SK-N-SH (cell line): Measurements from ENCODE around the gene LAMC2. TPM values are rescaled to one million over a fixed set of nuclear protein-coding genes. Genes with fewer than 3 reads are reported as not detected.

Source experiments
- CTCF ChIA-PET: fragments of 300-600, 350-600 bp; formaldehyde crosslinking; extraction: SDS; loops from one replicate; lab custom pipeline; 2021; lab: Yijun Ruan, JAX
- POLR2A ChIA-PET: fragments of 350-600 bp; sonication (Branson Sonifier 250); formaldehyde crosslinking; extraction: SDS; loops from one replicate; lab custom pipeline; 2020; ENCODE audit warnings: antibody characterized with exemption, inconsistent platforms; lab: Yijun Ruan, JAX
- DNase-seq: peaks from one replicate; pipeline ENCODE4 v3.0.0; 2012
- H2AFZ ChIP-seq: fragments of 200-600 bp; sonication (generic); 2 replicates; pipeline ENCODE4 v1.8.1; 2016; ENCODE audit warnings: antibody characterized with exemption, mild to moderate bottlenecking, low read depth
- H3F3A ChIP-seq: fragments of 200-600 bp; sonication (generic); replicated peaks from 2 replicates; pipeline ENCODE3; 2016; ENCODE audit warnings: antibody characterized with exemption, mild to moderate bottlenecking; ENCODE audit not compliant: insufficient read depth
- H3K27ac ChIP-seq, 2 experiments: fragments of 200-500 bp in 1 of 2; fragments of 200-600 bp in 1 of 2; sonication (Bioruptor generic) in 1 of 2; sonication (generic), shearing (Covaris generic) in 1 of 2; 2 replicates each; pipeline versions ENCODE4 v1.5.1 to v1.6.1; 2014 to 2016; ENCODE audit warnings: low read depth in 2 of 2, inconsistent platforms in 1 of 2, low read length in 1 of 2, mild to moderate bottlenecking in 1 of 2, mixed read lengths in 1 of 2
- H3K27me3 ChIP-seq: fragments of 200-600 bp; sonication (generic), shearing (Covaris generic); 2 replicates; pipeline ENCODE4 v1.6.1; 2016; ENCODE audit warnings: mixed run types; ENCODE audit not compliant: insufficient read depth
- H3K36me3 ChIP-seq, 2 experiments: fragments of 200-500 bp in 1 of 2; fragments of 200-600 bp in 1 of 2; sonication (Bioruptor generic) in 1 of 2; sonication (generic) in 1 of 2; replicated peaks in 1 of 2; 2 replicates each; pipeline versions ENCODE3 to v1.5.1; 2014 to 2016; ENCODE audit warnings: low read length in 1 of 2, mild to moderate bottlenecking in 1 of 2; ENCODE audit not compliant: insufficient read depth in 2 of 2, control insufficient read depth in 1 of 2
- H3K4me1 ChIP-seq, 2 experiments: fragments of 200-500 bp in 1 of 2; fragments of 200-600 bp in 1 of 2; sonication (Bioruptor generic) in 1 of 2; sonication (generic), shearing (Covaris generic) in 1 of 2; 2 replicates each; pipeline versions ENCODE4 v1.5.1 to v1.6.1; 2014 to 2016; ENCODE audit warnings: low read depth in 1 of 2, low read length in 1 of 2, mixed run types in 1 of 2; ENCODE audit not compliant: insufficient read depth in 2 of 2, control insufficient read depth in 1 of 2
- H3K4me2 ChIP-seq: fragments of 200-600 bp; sonication (generic), shearing (Covaris generic); 2 replicates; pipeline ENCODE4 v1.6.1; 2017; ENCODE audit warnings: mixed run types
- H3K4me3 ChIP-seq, 2 experiments: fragments of 200-500 bp in 1 of 2; fragments of 200-600 bp in 1 of 2; sonication (Bioruptor generic) in 1 of 2; sonication (generic), shearing (Covaris generic) in 1 of 2; 2 replicates each; pipeline versions ENCODE4 v1.5.1 to v1.8.1; 2014 to 2016; ENCODE audit warnings: low read depth in 2 of 2, inconsistent platforms in 1 of 2, low read length in 1 of 2, mild to moderate bottlenecking in 1 of 2, mixed read lengths in 1 of 2, moderate library complexity in 1 of 2
- H3K79me2 ChIP-seq: fragments of 200-600 bp; sonication (generic); 2 replicates; pipeline ENCODE4 v1.8.1; 2017; ENCODE audit warnings: mild to moderate bottlenecking; ENCODE audit not compliant: insufficient read depth
- H3K9ac ChIP-seq: fragments of 200-600 bp; sonication (generic); 2 replicates; pipeline ENCODE4 v1.6.1; 2017; ENCODE audit warnings: mixed run types
- H3K9me2 ChIP-seq: fragments of 200-600 bp; sonication (generic); 2 replicates; pipeline ENCODE4 v1.6.1; 2017; ENCODE audit warnings: mixed run types
- H3K9me3 ChIP-seq: fragments of 200-600 bp; sonication (generic); 2 replicates; pipeline ENCODE4 v1.6.1; 2017; ENCODE audit warnings: mixed run types, mild to moderate bottlenecking, moderate library complexity
- H4K20me1 ChIP-seq: fragments of 200-600 bp; sonication (generic); 2 replicates; pipeline ENCODE4 v1.6.1; 2017; ENCODE audit warnings: mild to moderate bottlenecking, mixed run types; ENCODE audit not compliant: insufficient read depth
- ELF1 ChIP-seq: IDR thresholded peaks from 2 replicates; pipeline ENCODE4 v1.4.0; 2012
- EP300 ChIP-seq, 2 experiments: IDR thresholded peaks; 2 replicates each; pipeline versions ENCODE4 v1.4.0 to v1.6.1; 2012; ENCODE audit warnings: borderline replicate concordance in 1 of 2, low read depth in 1 of 2, low read length in 1 of 2
- FOXJ3 ChIP-seq: sonication (generic); formaldehyde crosslinking; IDR thresholded peaks from 2 replicates; pipeline ENCODE4 v1.5.1; 2020; ENCODE audit warnings: mild to moderate bottlenecking, missing genetic modification reagents
- GABPA ChIP-seq: IDR thresholded peaks from 2 replicates; pipeline ENCODE4 v1.4.0; 2012; ENCODE audit warnings: low read depth, mild to moderate bottlenecking
- JUND ChIP-seq: IDR thresholded peaks from 2 replicates; pipeline ENCODE4 v1.4.0; 2012
- MEF2A ChIP-seq: IDR thresholded peaks from 2 replicates; pipeline ENCODE4 v1.4.0; 2012; ENCODE audit warnings: low read depth, borderline replicate concordance
- MXI1 ChIP-seq: IDR thresholded peaks from 2 replicates; pipeline ENCODE4 v1.6.1; 2012; ENCODE audit warnings: mild to moderate bottlenecking, low read depth, low read length, improper control_type of control experiment
- NFIC ChIP-seq: IDR thresholded peaks from 2 replicates; pipeline ENCODE4 v1.4.0; 2012; ENCODE audit warnings: borderline replicate concordance
- NRF1 ChIP-seq: IDR thresholded peaks from 2 replicates; pipeline ENCODE4 v1.6.1; 2012; ENCODE audit warnings: low read depth, mild to moderate bottlenecking, low read length
- POLR2AphosphoS5 ChIP-seq: IDR thresholded peaks from 2 replicates; pipeline ENCODE4 v1.6.1; 2012; ENCODE audit warnings: low read depth, low read length
- RCOR1 ChIP-seq: fragments of 150-350 bp; IDR thresholded peaks from 2 replicates; pipeline ENCODE4 v1.6.1; 2017; ENCODE audit warnings: antibody characterized with exemption, low read length
- SIN3A ChIP-seq: IDR thresholded peaks from 2 replicates; pipeline ENCODE4 v1.6.1; 2012; ENCODE audit warnings: low read depth, mild to moderate bottlenecking, low read length, moderate library complexity, borderline replicate concordance
- TEAD4 ChIP-seq: IDR thresholded peaks from 2 replicates; pipeline ENCODE4 v1.4.0; 2012; ENCODE audit warnings: mild to moderate bottlenecking, borderline replicate concordance; ENCODE audit not compliant: insufficient read depth
- YY1 ChIP-seq: IDR thresholded peaks from 2 replicates; pipeline ENCODE4 v1.4.0; 2012; ENCODE audit warnings: low read depth, mild to moderate bottlenecking
- WGBS: methylation state at CpG from one replicate; pipeline ENCODE4 v1.1.6; 2017; ENCODE audit warnings: low lambda C conversion rate; 5-methylcytosine and 5-hydroxymethylcytosine counted together
- polyA plus RNA-seq, 3 experiments: library from polyadenylated mRNA; depleted of rRNA; stranded (reverse); fragments of >200 nt; gene quantifications; 2 replicates each; pipeline ENCODE4 v1.2.3, GENCODE V29; 2012
- TF ChIP-seq, protein P1 (sequence below): fragments of 150-350 bp; IDR thresholded peaks from 2 replicates; pipeline ENCODE4 v1.6.1; 2017; ENCODE audit warnings: antibody characterized with exemption, low read length, low read depth, borderline replicate concordance
- TF ChIP-seq, protein P2 (sequence below): fragments of 150-350 bp; IDR thresholded peaks from 2 replicates; pipeline ENCODE4 v1.6.1; 2016; ENCODE audit warnings: mild to moderate bottlenecking, low read depth, low read length
- TF ChIP-seq, protein P3 (sequence below): IDR thresholded peaks from 2 replicates; pipeline ENCODE4 v1.4.0; 2012; ENCODE audit warnings: low read depth, borderline replicate concordance
- TF ChIP-seq, protein P4 (sequence below): IDR thresholded peaks from 2 replicates; pipeline ENCODE4 v1.4.0; 2012; ENCODE audit warnings: low read depth, borderline replicate concordance

LAMC2 gene
- polyA plus RNA-seq, 1 of the 3 experiments (the other 2 are of a cell fraction) = 0.15 TPM

DNA sequence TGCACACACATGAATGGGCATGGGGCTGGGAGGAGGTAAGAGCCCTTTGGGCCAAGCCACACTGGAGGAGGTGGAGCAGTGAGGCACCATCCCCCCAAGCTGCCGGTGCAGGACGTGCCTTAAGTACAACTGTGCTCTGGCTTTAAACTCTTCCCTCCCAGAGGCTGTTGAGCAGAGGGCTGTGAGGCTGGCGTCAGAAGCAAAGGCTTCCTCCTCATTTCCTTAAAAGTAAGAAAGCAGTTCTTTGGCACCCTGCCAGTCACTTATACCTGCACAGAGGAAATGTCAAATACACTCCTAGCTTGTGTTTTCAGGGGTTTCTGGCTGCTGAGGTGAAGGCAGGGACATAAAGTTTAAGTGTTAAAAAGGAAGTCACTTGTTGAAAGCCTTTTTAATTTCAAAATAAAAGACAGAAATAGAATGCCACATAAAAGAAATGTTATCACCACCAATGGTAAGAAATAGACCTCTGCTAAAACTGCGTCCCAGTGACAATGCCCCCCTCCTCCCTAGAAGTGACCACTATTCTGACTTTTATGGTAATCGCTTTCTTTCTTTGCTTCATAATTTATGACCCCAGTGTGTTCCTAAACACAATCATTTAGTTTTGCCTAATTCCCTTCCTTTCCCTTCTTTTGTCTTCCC, 33.0 kb downstream of the LAMC2 start:
- H3K9me3 ChIP-seq = no peaks in the 10 kb centered on the region
- DNase-seq = no peak
- POLR2A ChIA-PET = no interaction called here

More for the DNA sequence above, 33.0 kb downstream of the LAMC2 start:
- no peaks in the 10 kb centered on the region for H3K79me2 ChIP-seq
- CTCF ChIA-PET = interaction anchor here (1.3 to 4.7 kb wide), 4 partner anchors 8 to 256 kb away, joined by 3 to 25 read pairs (median 10); no protein-coding TSS in a partner anchor
- H2AFZ ChIP-seq = no peak overlapping the region
- TF ChIP-seq EP300 (IDR thresholded peaks at IDR 0.05; ENCODE audit: borderline replicate concordance in 1 of 2, low read depth in 1 of 2, low read length in 1 of 2) (no peak), NFIC (no peak), GABPA (no peak), MEF2A (no peak), ELF1 (no peak), FOXJ3 (CRISPR knock-in tag) (no peak), MXI1 (no peak), NRF1 (no peak), JUND (no peak), YY1 (no peak), SIN3A (no peak), RCOR1 (no peak), TEAD4 (no peak), POLR2AphosphoS5 (no peak)
- TF ChIP-seq, protein P1, sequence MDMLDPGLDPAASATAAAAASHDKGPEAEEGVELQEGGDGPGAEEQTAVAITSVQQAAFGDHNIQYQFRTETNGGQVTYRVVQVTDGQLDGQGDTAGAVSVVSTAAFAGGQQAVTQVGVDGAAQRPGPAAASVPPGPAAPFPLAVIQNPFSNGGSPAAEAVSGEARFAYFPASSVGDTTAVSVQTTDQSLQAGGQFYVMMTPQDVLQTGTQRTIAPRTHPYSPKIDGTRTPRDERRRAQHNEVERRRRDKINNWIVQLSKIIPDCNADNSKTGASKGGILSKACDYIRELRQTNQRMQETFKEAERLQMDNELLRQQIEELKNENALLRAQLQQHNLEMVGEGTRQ = no peak
- TF ChIP-seq, protein P2, sequence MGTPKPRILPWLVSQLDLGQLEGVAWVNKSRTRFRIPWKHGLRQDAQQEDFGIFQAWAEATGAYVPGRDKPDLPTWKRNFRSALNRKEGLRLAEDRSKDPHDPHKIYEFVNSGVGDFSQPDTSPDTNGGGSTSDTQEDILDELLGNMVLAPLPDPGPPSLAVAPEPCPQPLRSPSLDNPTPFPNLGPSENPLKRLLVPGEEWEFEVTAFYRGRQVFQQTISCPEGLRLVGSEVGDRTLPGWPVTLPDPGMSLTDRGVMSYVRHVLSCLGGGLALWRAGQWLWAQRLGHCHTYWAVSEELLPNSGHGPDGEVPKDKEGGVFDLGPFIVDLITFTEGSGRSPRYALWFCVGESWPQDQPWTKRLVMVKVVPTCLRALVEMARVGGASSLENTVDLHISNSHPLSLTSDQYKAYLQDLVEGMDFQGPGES = no peak
- TF ChIP-seq, protein P3, sequence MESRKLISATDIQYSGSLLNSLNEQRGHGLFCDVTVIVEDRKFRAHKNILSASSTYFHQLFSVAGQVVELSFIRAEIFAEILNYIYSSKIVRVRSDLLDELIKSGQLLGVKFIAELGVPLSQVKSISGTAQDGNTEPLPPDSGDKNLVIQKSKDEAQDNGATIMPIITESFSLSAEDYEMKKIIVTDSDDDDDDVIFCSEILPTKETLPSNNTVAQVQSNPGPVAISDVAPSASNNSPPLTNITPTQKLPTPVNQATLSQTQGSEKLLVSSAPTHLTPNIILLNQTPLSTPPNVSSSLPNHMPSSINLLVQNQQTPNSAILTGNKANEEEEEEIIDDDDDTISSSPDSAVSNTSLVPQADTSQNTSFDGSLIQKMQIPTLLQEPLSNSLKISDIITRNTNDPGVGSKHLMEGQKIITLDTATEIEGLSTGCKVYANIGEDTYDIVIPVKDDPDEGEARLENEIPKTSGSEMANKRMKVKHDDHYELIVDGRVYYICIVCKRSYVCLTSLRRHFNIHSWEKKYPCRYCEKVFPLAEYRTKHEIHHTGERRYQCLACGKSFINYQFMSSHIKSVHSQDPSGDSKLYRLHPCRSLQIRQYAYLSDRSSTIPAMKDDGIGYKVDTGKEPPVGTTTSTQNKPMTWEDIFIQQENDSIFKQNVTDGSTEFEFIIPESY = no peak
- TF ChIP-seq, protein P4, sequence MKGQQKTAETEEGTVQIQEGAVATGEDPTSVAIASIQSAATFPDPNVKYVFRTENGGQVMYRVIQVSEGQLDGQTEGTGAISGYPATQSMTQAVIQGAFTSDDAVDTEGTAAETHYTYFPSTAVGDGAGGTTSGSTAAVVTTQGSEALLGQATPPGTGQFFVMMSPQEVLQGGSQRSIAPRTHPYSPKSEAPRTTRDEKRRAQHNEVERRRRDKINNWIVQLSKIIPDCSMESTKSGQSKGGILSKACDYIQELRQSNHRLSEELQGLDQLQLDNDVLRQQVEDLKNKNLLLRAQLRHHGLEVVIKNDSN = no peak
- no peak overlapping the region for H3K4me3 ChIP-seq
- H3K27ac ChIP-seq = no peak overlapping the region
- no peaks in the 10 kb centered on the region for H3F3A ChIP-seq
- no peak overlapping the region for H3K4me2 ChIP-seq
- no peaks in the 10 kb centered on the region for H4K20me1 ChIP-seq
- peaks cover 0 to 3% of the 10 kb centered on the region in 2 experiments; a peak in 1 of 4 replicates for H3K4me1 ChIP-seq
- H3K9me2 ChIP-seq = no peaks in the 10 kb centered on the region
- no peaks in the 10 kb centered on the region for H3K27me3 ChIP-seq
- no peaks in the 10 kb centered on the region for H3K36me3 ChIP-seq
- H3K9ac ChIP-seq = no peak overlapping the region
- WGBS = 82% methylated on average over 3 of the region's 5 CpGs
